K562 (cell line): Measurements from ENCODE around the gene HOXB7. TPM values are rescaled to one million over a fixed set of nuclear protein-coding genes. Genes with fewer than 3 reads are reported as not detected.

Experiments used
- ATAC-seq: fragments of 200-7000 bp; cut with Tn5 transposase; 3 replicates; pipeline ENCODE4 v1.9.1; 2020; ENCODE audit warnings: moderate library complexity
- BruUV-seq: library from RNA; stranded (reverse); fragments of 400-500 nt; replicated peaks from 2 replicates; lab custom pipeline; 2021; lab: Mats Ljungman, UMichigan
- CTCF ChIA-PET: fragments of 300-600 bp; formaldehyde crosslinking; extraction: SDS; loops from one replicate; lab custom pipeline; 2021; ENCODE audit warnings: low intra/inter-chr PET ratio; lab: Yijun Ruan, JAX
- POLR2A ChIA-PET: fragments of 300-600, 350-650 bp; sonication (Branson Sonifier 250); formaldehyde crosslinking; extraction: SDS; loops from one replicate; lab custom pipeline; 2021; ENCODE audit warnings: antibody characterized with exemption, inconsistent platforms; lab: Yijun Ruan, JAX
- DNase-seq, 4 experiments: peaks; one replicate each; pipeline versions ENCODE4 v3.0.0 to v3.0.0-alpha.2; 2011 to 2018; ENCODE audit warnings: low spot score in 3 of 4, mixed read lengths in 3 of 4; ENCODE audit errors: extremely low read depth in 1 of 4
- FAIRE-seq: peaks from 2 replicates; lab custom pipeline; 2011; peaks lifted over from hg19 to GRCh38; lab: Jason Lieb, UNC
- H2AFZ ChIP-seq: 2 replicates; pipeline ENCODE4 v1.6.0; 2011; ENCODE audit warnings: low read depth, low read length, control low read depth, inconsistent platforms
- H3K27ac ChIP-seq: fragments of 200-600 bp; 3 replicates; pipeline ENCODE4 v1.8.0; 2011; ENCODE audit warnings: low read depth, mild to moderate bottlenecking, control low read depth, inconsistent platforms, low read length, moderate library complexity, mixed read lengths; ENCODE audit errors: extremely low read depth
- H3K27me3 ChIP-seq, 2 experiments: fragments of 300-600 bp in 1 of 2; 2 replicates in 1 of 2; 3 replicates in 1 of 2; pipeline versions ENCODE4 v1.6.0 to v1.8.0; 2011; ENCODE audit warnings: inconsistent platforms in 2 of 2, low read length in 2 of 2, mild to moderate bottlenecking in 1 of 2, mixed read lengths in 1 of 2, moderate library complexity in 1 of 2; ENCODE audit not compliant: control insufficient read depth in 2 of 2, insufficient read depth in 2 of 2
- H3K36me3 ChIP-seq: fragments of 300-600 bp; 3 replicates; pipeline ENCODE4 v1.8.0; 2011; ENCODE audit warnings: mild to moderate bottlenecking, low read length, inconsistent platforms; ENCODE audit not compliant: control insufficient read depth, insufficient read depth
- H3K4me1 ChIP-seq, 2 experiments: fragments of 200-600 bp in 1 of 2; replicated peaks in 1 of 2; 2 replicates in 1 of 2; 3 replicates in 1 of 2; pipeline versions ENCODE4 v1.5.1 to v1.8.0; 2011; ENCODE audit warnings: inconsistent platforms in 2 of 2, low read length in 2 of 2, mild to moderate bottlenecking in 1 of 2, mixed read lengths in 1 of 2, moderate library complexity in 1 of 2; ENCODE audit not compliant: control insufficient read depth in 2 of 2, insufficient read depth in 2 of 2
- H3K4me2 ChIP-seq: 2 replicates; pipeline ENCODE4 v1.6.1; 2011; ENCODE audit warnings: low read length, control low read depth, inconsistent platforms, mixed read lengths; ENCODE audit not compliant: insufficient read depth
- H3K4me3 ChIP-seq: fragments of 200-600 bp; sonication (generic), shearing (Covaris generic); 2 replicates; pipeline ENCODE4 v1.5.1; 2016; ENCODE audit warnings: control low read depth, inconsistent platforms
- H3K79me2 ChIP-seq: fragments of 200-600 bp; 3 replicates; pipeline ENCODE4 v1.8.0; 2011; ENCODE audit warnings: low read length, inconsistent platforms; ENCODE audit not compliant: control insufficient read depth, insufficient read depth
- H3K9ac ChIP-seq, 2 experiments: 2 replicates each; pipeline versions ENCODE4 v1.6.0 to v1.6.1; 2011; ENCODE audit warnings: low read depth in 2 of 2, low read length in 2 of 2, control low read depth in 1 of 2, inconsistent platforms in 1 of 2, mild to moderate bottlenecking in 1 of 2, mixed read lengths in 1 of 2; ENCODE audit not compliant: insufficient read depth in 1 of 2
- H3K9me1 ChIP-seq: one replicate; pipeline ENCODE4 v1.6.0; 2011; ENCODE audit warnings: inconsistent platforms, mild to moderate bottlenecking, low read length, moderate library complexity; ENCODE audit not compliant: control insufficient read depth, insufficient read depth
- H3K9me3 ChIP-seq: replicated peaks from 2 replicates; pipeline ENCODE4 v1.5.1; 2011; ENCODE audit warnings: low read depth, low read length, inconsistent platforms; ENCODE audit not compliant: control insufficient read depth, insufficient read depth
- H4K20me1 ChIP-seq: replicated peaks from 2 replicates; pipeline ENCODE4 v1.6.1; 2011; ENCODE audit warnings: low read length, inconsistent platforms, mixed read lengths; ENCODE audit not compliant: control insufficient read depth, insufficient read depth
- CBFB ChIP-seq: sonication (generic); formaldehyde crosslinking; IDR thresholded peaks from 2 replicates; pipeline ENCODE4 v1.4.0; 2020; ENCODE audit warnings: mild to moderate bottlenecking, missing genetic modification reagents
- GTF2F1 ChIP-seq: IDR thresholded peaks from 2 replicates; pipeline ENCODE4 v1.6.1; 2011; ENCODE audit warnings: low read depth, low read length, improper control_type of control experiment
- HSF4 ChIP-seq: fragments of 250-450 bp; sonication (Bioruptor Pico); IDR thresholded peaks from 2 replicates; pipeline ENCODE4 v2.1.2; 2022; ENCODE audit warnings: mild to moderate bottlenecking, moderate library complexity, borderline replicate concordance
- MTA1 ChIP-seq: fragments of 450-650 bp; IDR thresholded peaks from 2 replicates; pipeline ENCODE4 v1.6.1; 2017; ENCODE audit warnings: borderline replicate concordance
- NELFE ChIP-seq: IDR thresholded peaks from 2 replicates; pipeline ENCODE4 v1.6.1; 2011; ENCODE audit warnings: mild to moderate bottlenecking; ENCODE audit not compliant: insufficient read depth, insufficient read length
- NFIX ChIP-seq: fragments of 250-450 bp; sonication (Bioruptor Pico); IDR thresholded peaks from 2 replicates; pipeline ENCODE4 v1.4.0; 2020; ENCODE audit warnings: low read depth, mild to moderate bottlenecking, moderate library complexity
- NRF1 ChIP-seq, 2 experiments: fragments of 450-650 bp; IDR thresholded peaks in 1 of 2; conservative IDR thresholded peaks in 1 of 2; 2 replicates each; pipeline ENCODE4 v1.6.1; 2014; ENCODE audit warnings: mild to moderate bottlenecking in 2 of 2
- PCBP1 ChIP-seq: fragments of 200-400 bp; formaldehyde crosslinking; IDR thresholded peaks from 2 replicates; pipeline ENCODE4 v1.6.1; 2018; ENCODE audit warnings: mild to moderate bottlenecking, low read depth, low read length; ENCODE audit not compliant: poor library complexity, severe bottlenecking
- RUNX1 ChIP-seq: sonication (generic); IDR thresholded peaks from 2 replicates; pipeline ENCODE4 v1.6.1; 2016; ENCODE audit warnings: antibody characterized with exemption, low read depth
- SMAD2 ChIP-seq: fragments of 150-350 bp; IDR thresholded peaks from 2 replicates; pipeline ENCODE4 v1.6.1; 2014; ENCODE audit warnings: low read depth, mild to moderate bottlenecking, low read length
- SREBF1 ChIP-seq: fragments of 150-350 bp; IDR thresholded peaks from 2 replicates; pipeline ENCODE4 v1.6.1; 2014; ENCODE audit warnings: antibody characterized with exemption, low read depth, low read length, borderline replicate concordance
- TRIM28 ChIP-seq: fragments of 450-650 bp; IDR thresholded peaks from 2 replicates; pipeline ENCODE4 v1.6.1; 2017
- ZFP30 ChIP-seq: fragments of 250-450 bp; sonication (Bioruptor Pico); IDR thresholded peaks from 2 replicates; pipeline ENCODE4 v1.8.0; 2022; ENCODE audit warnings: moderate library complexity, mild to moderate bottlenecking, inconsistent platforms, borderline replicate concordance
- ZNF134 ChIP-seq: fragments of 250-450 bp; sonication (Bioruptor Pico); conservative IDR thresholded peaks from 2 replicates; pipeline ENCODE4 v1.4.0; 2020
- ZNF239 ChIP-seq: fragments of 250-450 bp; sonication (Bioruptor Pico); IDR thresholded peaks from 2 replicates; pipeline ENCODE4 v1.4.0; 2020; ENCODE audit warnings: mild to moderate bottlenecking
- ZNF3 ChIP-seq: fragments of 250-450 bp; sonication (Bioruptor Pico); IDR thresholded peaks from 2 replicates; pipeline ENCODE4 v1.5.0; 2021; ENCODE audit warnings: mild to moderate bottlenecking, moderate library complexity
- ZNF76 ChIP-seq: fragments of 250-450 bp; sonication (Bioruptor Pico); IDR thresholded peaks from 2 replicates; pipeline ENCODE4 v1.4.0; 2020; ENCODE audit warnings: mild to moderate bottlenecking, moderate library complexity, borderline replicate concordance
- ZNF77 ChIP-seq: fragments of 250-450 bp; sonication (Bioruptor Pico); IDR thresholded peaks from 2 replicates; pipeline ENCODE4 v1.5.0; 2020
- WGBS: fragments of 100-300 bp; shearing (Covaris generic); methylation state at CpG from one replicate; pipeline ENCODE4 v1.1.6; 2016; ENCODE audit warnings: low coverage, mixed read lengths; ENCODE audit not compliant: insufficient coverage; ENCODE audit errors: missing lambda C conversion rate; 5-methylcytosine and 5-hydroxymethylcytosine counted together
- in situ Hi-C: fragments of 300-500 bp; cut with MboI; formaldehyde crosslinking; loops from 4 replicates; pipeline ENCODE4 v1.15.0; 2018; ENCODE audit warnings: inconsistent platforms, mixed read lengths
- intact Hi-C: fragments of 100-400 bp; cut with micrococcal nuclease; formaldehyde crosslinking; loops from 2 replicates; pipeline ENCODE4 v1.14.2; 2022
- polyA plus RNA-seq, 8 experiments: library from polyadenylated mRNA; depleted of rRNA in 4 of 8; stranded (reverse) in 5 of 8; unstranded in 3 of 8; fragments of >200 nt; fragmentation: Nextera tagmentation in 2 of 8; fragmentation: Illumina TruSeq in 1 of 8; extraction: Ambion mirVana in 2 of 8; extraction: Trizol in 1 of 8; gene quantifications; 2 replicates each; pipeline versions ENCODE4 v1.2.1 to v1.2.3, GENCODE V29; 2011 to 2014; ENCODE audit warnings: inconsistent platforms in 1 of 8, missing spikeins in 1 of 8
- total RNA-seq, 7 experiments: library from RNA; depleted of rRNA in 6 of 7; stranded (reverse); fragments of >200 nt in 6 of 7; fragmentation: Illumina TruSeq in 2 of 7; extraction: Trizol in 2 of 7; gene quantifications; 2 replicates each; pipeline versions ENCODE4 v1.2.1 to v1.2.3, GENCODE V29; 2011 to 2021; ENCODE audit warnings: low replicate concordance in 1 of 7
- TF ChIP-seq, protein P1 (sequence below): sonication (generic); formaldehyde crosslinking; IDR thresholded peaks from 2 replicates; pipeline ENCODE4 v1.8.1; 2022; ENCODE audit warnings: missing genetic modification reagents
- TF ChIP-seq, protein P2 (sequence below): sonication (generic); formaldehyde crosslinking; IDR thresholded peaks from 2 replicates; pipeline ENCODE4 v1.8.0; 2022; ENCODE audit warnings: missing genetic modification reagents, mild to moderate bottlenecking, borderline replicate concordance

Gene HOXB7
- total and polyA plus RNA-seq, 9 of the 15 experiments (the other 6 are each of a cell fraction or from before 2014, with no cell fraction given): 5.5 to 16.7 (median 8.3) TPM

DNA sequence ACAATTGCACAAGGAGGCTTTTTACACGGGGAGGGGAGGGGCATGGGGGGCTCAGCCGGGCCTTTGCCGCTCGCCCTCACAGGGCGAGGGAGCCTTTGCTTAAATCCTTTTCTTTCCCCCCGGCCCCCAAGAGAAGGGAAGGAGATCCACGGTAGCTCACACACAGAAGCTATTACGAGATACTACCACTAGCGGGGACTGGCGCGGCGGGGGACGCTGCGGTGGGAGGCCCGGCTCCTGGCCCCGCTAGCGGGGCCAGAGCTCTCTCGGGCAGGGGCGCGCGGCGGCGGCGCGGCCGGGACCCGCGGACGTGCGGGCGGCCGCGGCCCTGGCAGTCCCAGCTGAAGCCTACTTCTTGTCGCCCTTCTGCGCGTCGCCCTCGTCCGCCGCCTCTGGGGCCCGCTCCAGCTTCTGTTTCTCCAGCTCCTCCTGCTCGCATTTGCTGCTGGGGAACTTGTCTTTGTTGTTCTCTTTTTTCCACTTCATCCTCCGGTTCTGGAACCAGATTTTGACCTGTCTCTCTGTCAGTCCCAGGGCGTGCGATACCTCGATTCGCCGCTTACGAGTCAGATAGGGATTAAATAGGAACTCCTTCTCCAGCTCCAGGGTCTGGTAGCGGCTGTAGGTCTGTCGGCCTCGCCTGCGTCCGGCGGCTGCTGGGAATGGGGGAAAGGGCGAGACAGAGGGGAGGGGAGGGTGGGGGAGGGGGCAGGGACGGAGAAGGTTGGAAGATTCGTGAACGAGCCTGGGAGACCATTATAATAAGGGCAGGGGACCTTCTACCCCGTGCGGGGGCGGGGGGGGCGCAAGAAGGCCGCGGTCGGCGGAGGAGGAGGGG, 2.3 kb upstream of the HOXB7 start:
- peaks cover 38% of the 10 kb centered on the region for H3K79me2 ChIP-seq
- FAIRE-seq: no peak
- no peak for ATAC-seq
- H3K4me3 ChIP-seq: no peak overlapping the region
- H4K20me1 ChIP-seq: no peaks in the 10 kb centered on the region
- no peak for TF ChIP-seq NELFE
- TF ChIP-seq ZNF239 (CRISPR knock-in tag): no peak
- no peak for TF ChIP-seq NRF1 (conservative IDR thresholded peaks at IDR 0.05 in 1 of 2, IDR thresholded peaks at IDR 0.05 in 1 of 2)
- no peak for TF ChIP-seq GTF2F1
- no peak for TF ChIP-seq HSF4 (CRISPR knock-in tag)
- no peak for TF ChIP-seq RUNX1
- no peak for TF ChIP-seq TRIM28
- no peak for TF ChIP-seq CBFB (CRISPR knock-in tag)
- TF ChIP-seq, protein P1, sequence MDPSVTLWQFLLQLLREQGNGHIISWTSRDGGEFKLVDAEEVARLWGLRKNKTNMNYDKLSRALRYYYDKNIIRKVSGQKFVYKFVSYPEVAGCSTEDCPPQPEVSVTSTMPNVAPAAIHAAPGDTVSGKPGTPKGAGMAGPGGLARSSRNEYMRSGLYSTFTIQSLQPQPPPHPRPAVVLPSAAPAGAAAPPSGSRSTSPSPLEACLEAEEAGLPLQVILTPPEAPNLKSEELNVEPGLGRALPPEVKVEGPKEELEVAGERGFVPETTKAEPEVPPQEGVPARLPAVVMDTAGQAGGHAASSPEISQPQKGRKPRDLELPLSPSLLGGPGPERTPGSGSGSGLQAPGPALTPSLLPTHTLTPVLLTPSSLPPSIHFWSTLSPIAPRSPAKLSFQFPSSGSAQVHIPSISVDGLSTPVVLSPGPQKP (CRISPR knock-in tag): no peak
- TF ChIP-seq SMAD2: no peak
- no peak for TF ChIP-seq ZNF77 (CRISPR knock-in tag)
- no peak for TF ChIP-seq SREBF1
- TF ChIP-seq MTA1: no peak
- TF ChIP-seq NFIX (CRISPR knock-in tag): no peak
- no peak for TF ChIP-seq ZFP30 (CRISPR knock-in tag)
- TF ChIP-seq ZNF134: no peak
- no peak for TF ChIP-seq ZNF3
- TF ChIP-seq PCBP1: no peak
- TF ChIP-seq, protein P2, sequence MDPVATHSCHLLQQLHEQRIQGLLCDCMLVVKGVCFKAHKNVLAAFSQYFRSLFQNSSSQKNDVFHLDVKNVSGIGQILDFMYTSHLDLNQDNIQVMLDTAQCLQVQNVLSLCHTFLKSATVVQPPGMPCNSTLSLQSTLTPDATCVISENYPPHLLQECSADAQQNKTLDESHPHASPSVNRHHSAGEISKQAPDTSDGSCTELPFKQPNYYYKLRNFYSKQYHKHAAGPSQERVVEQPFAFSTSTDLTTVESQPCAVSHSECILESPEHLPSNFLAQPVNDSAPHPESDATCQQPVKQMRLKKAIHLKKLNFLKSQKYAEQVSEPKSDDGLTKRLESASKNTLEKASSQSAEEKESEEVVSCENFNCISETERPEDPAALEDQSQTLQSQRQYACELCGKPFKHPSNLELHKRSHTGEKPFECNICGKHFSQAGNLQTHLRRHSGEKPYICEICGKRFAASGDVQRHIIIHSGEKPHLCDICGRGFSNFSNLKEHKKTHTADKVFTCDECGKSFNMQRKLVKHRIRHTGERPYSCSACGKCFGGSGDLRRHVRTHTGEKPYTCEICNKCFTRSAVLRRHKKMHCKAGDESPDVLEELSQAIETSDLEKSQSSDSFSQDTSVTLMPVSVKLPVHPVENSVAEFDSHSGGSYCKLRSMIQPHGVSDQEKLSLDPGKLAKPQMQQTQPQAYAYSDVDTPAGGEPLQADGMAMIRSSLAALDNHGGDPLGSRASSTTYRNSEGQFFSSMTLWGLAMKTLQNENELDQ: no peak
- TF ChIP-seq ZNF76 (CRISPR knock-in tag): no peak
- H3K36me3 ChIP-seq: peaks cover 8% of the 10 kb centered on the region; the same call in 1 of the 3 replicates
- ChIA-PET POLR2A (no interaction called here), CTCF (interaction anchor here (0.6 kb wide), 1 partner anchor 600 kb away, joined by 3 read pairs; no protein-coding TSS in a partner anchor)
- H3K9me1 ChIP-seq: no peaks in the 10 kb centered on the region
- H3K9ac ChIP-seq: no peak overlapping the region
- peaks cover 21 to 49% of the 10 kb centered on the region in 2 experiments for H3K4me1 ChIP-seq
- no peaks in the 10 kb centered on the region for H3K27me3 ChIP-seq
- intact Hi-C loops (no loop called here), in situ Hi-C loops (no loop called here)
- BruUV-seq: no TSS peak
- WGBS: 95% methylated on average over 26 of the region's 67 CpGs
- no peak for DNase-seq
- no peaks in the 10 kb centered on the region for H3K9me3 ChIP-seq
- no peak overlapping the region for H2AFZ ChIP-seq
- no peak overlapping the region for H3K4me2 ChIP-seq
- H3K27ac ChIP-seq: no peak overlapping the region
